GM21526 (cell line): ENCODE data around the gene FAM117B.
"Not testable (repeated sequence)": the region's sequence is repeated elsewhere in the genome, so short reads cannot be mapped to it uniquely, and the experiment has no call there.

ENCODE experiments used
- ATAC-seq: cut with Tn5 transposase; IDR thresholded peaks from one replicate; pipeline ENCODE4 v1.9.1; 2021; ENCODE audit warnings: moderate library complexity; ENCODE audit not compliant: unreplicated experiment, low FRiP score

FAM117B gene

GRCh38 chr2:202693503-202693902 is 58.7 kb downstream of the FAM117B start:
- no peak for ATAC-seq

GRCh38 chr2:202695166-202695565 is 60.4 kb downstream of the FAM117B start:
- ATAC-seq: no peak

DNA sequence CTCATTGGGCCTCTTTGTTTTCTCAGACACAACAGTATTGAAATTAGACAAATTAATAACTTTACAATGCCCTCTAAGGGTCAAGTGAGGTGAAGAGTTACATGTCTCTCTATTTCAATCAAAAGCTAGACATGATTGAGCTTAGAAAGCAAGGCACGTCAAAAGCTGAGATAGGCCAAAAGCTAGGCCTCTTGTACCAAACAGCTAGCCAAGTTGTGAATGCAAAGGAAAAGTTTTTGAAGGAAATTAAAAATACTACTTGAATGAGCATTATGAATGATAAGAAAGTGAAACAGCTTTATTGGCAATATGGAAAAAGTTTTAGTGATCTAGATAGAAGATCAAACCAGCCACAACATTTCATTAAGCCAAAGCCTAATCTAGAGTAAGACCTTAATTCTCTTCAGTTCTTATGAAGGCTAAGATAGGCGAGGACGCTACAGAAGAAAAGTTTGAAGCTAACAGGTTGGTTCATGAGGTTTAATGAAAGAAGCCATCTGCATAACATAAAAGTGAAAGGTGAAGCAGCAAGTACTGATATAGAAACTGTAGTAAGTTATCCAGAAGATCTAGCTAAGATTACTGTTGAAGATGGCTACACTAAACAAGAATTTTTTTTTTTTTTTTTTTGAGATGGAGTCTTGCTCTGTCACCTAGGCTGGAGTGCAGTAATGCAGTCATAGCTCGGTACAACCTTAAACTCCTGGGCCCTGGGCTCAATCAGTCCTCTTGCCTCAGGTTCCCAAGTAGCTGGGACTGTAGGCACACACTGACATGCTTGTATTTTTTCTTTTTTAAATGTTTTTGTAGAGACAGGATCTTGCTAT is 65.5 kb downstream of the FAM117B start:
- no peak for ATAC-seq

DNA sequence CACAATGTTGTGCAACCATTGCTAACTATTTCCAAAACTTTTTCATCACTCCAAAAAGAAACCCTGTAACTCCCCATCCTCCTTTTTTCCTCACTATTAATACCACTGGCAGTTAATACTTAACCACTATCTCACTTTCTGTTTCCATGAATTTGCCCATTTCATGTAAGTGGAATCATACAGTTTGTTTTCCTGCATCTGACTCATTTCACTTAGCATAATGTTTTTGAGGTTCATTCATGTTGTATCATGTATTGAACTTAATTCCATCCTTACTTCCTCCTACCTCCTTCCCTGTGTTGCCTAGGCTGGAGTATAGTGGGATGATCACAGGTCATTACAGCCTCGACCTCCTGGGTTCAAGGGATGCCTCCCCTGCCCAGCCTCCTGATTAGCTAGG is 68.3 kb downstream of the FAM117B start:
- no peak for ATAC-seq

DNA sequence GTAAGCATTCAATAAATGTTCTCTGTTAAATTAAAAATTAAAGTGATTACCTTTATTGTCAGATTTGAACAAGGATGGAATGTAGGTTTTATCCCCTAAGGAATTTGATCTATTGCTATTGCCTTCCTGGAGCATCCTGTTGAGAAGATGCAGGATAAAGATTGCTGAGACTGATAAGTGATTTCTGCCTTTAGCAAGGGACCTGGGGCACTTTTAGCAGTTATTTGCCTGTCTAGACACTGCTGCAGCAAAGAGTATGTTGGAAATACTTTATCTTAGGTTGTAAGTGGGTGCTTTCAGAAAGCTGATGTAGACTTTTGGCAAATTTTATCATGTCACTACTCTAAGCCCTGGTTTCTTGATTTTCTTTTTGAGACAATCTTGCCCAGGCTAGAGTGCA is 69.5 kb downstream of the FAM117B start:
- ATAC-seq: no peak

DNA sequence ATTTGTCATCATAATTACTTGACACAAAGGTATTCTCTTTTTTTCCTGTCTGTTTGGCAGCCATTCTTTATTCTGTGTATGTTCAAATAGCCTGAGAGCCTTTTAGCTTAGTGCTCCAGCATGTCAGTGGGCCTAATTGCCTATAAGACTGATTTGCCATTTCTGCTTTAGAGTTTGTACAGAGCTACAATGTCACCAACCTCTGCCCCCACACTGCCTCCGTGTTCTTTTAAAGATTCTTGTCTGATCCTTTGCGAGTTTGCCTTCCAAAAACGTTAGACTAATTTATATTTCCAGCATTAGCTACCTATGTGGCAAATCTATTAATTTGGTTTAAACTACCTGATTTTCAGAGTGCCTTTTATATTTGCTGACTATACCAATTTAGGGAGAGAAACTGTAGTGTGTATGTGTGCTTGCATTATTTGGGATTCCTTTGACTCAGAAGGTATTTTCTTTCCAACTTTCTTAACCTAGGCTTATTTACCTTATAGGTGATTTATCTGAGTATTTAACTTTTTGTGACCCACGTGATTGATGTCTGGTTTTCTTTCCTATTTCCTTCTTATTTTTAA is 70.8 kb downstream of the FAM117B start:
- ATAC-seq: no peak

DNA sequence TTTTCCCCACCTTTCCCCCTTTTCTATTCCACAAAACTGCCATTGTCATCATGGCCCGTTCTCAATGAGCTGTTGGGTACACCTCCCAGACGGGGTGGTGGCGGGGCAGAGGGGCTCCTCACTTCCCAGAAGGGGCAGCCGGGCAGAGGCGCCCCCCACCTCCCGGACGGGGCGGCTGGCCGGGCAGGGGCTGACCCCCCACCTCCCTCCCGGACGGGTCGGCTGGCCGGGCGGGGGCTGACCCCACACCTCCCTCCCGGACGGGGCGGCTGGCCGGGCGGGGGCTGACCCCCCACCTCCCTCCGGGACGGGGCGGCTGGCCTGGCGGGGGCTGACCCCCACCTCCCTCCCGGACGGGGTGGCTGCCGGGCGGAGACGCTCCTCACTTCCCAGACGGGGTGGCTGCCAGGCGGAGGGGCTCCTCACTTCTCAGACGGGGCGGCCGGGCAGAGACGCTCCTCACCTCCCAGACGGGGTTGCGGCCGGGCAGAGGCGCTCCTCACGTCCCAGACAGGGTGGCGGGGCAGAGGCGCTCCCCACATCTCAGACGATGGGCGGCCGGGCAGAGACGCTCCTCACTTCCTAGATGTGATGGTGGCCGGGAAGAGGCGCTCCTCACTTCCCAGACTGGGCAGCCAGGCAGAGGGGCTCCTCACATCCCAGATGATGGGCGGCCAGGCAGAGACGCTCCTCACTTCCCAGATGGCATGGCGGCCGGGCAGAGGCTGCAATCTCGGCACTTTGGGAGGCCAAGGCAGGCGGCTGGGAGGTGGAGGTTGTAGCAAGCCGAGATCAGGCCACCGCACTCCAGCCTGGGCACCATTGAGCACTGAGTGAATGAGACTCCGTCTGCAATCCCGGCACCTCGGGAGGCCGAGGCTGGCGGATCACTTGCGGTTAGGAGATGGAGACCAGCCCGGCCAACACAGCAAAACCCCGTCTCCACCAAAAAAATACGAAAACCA is 80.5 kb downstream of the FAM117B start:
- ATAC-seq: not testable (repeated sequence)

DNA sequence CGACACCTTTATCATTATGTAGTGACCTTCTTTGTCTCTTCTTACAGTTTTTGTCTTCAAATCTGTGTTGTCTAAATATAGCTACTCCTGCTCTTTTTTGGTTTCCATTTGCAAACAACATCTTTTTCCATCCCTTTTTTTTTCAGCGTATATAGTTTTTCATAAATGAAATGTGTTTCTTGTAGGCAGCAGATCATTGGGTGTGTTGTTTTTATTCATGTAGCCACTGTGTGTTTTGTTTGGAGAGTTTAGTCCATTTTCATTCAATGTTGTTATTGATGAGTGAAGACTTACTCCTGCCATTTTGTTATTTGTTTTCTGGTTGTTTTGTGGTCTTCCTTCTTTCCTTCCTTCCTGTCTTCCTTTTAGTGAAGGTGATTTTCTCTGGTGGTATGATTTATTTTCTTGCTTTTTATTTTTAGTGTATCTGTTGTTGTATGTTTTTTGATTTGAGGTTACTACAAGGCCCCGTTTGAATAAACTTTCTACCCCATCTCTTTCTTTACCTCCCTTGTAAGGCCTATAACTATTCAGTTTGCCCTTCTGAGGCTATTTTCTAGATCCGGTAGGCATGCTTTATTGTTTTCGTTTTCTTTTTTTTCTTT is 81.4 kb downstream of the FAM117B start:
- ATAC-seq: no peak

DNA sequence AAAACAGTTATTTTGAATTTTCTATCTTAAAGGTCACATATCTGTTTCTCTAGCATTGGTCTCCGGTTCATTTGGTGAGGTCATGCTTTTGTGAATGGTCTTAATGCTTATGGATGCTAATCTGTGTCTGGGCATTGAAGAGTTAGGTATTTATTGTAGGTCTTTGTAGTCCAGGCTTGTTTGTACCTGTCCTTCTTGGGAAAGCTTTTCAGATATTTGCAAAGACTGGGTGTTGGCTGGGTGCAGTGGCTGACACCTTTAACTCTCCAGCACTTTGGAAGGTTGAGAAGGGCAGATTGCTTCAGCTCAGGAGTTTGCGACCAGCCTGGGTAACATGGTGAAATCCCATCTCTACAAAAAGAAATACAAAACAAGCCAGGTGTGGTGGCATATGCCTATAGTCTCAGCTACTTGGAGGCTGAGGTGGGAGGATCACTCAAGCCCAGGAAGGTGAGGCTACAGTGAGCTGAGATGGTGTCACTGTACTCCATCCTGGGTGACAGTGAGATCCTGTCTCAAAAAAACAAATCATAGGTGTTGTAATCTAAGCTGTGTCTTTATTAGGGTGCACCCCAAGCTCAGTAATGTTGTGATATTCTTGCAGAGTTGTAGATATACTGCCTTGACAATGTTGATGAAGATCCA is 82.3 kb downstream of the FAM117B start:
- no peak for ATAC-seq

DNA sequence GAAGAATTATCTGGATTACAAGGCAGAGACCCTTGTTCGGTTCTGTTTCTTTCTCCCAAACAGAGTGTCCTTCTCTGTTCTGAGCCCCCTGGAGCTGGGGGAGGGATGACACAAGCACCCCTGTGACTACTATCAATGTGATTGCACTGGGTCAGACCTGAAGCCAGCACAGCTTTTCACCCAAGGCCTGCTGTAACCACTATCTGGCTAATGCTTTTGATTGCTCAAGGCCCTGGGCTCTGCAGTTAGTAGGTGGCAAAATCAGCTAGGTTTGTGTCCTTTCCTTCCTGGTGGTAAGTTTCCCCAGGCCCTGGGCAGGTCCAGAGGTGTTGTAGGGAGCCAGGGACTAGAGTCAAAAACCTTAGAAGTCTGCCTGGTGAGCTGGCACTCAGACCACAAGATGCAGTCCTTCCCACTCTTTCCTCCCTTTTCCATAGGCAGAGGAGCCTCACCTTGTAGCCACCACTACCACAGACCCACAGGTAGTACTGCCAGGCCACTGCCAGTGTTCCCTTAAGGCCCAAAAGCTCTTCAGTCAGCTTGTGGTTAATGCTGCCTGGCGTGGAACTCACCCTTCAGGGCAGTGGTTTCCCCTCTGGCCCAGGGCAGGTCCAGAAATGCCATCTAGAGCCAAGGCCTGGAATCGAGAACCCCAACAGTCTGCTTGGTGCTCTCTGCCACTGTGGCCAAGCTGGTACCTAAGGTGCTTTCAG is 83.0 kb downstream of the FAM117B start:
- no peak for ATAC-seq

DNA sequence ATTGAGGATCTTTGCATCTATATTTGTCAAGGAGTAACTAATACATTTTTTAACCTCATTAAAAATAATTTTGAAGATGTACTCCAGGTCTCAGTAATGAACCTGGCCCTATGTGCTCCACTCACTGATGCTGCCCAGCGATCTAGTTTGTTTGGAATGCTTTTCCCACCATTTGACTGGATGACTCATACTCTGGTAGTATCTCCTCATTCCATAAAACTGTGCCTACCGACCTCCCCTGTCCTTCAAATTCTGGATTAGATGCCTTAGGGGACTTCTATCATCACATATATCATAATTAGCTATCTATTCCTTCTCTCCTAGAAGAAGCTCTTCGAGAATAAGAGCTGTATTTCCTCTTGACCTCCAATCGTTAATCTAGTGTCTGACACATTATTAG is 83.8 kb downstream of the FAM117B start:
- no peak for ATAC-seq

GRCh38 chr2:202720226-202720625 is 85.5 kb downstream of the FAM117B start:
- no peak for ATAC-seq

- no peak for ATAC-seq
Measured at GRCh38 chr2:202721621-202722020, 86.9 kb downstream of the FAM117B start.

DNA sequence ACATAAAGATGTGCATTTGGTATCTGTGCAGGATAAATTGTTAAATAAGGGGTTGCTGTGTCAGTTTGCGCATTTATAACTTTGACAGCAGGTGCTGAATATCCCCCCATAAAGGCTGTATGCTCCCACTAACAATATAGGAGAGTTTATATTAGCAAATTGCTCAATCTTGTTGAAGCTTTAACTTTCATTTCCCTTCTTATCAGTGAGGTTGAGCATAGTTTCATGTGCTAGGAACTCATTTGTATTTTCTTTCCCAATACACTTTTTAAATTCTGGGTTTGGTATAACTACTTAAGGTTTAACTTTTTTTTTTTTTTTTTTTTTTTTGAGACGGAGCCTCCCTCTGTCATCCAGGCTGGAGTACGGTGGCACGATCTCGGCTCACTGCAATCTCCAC is 89.0 kb downstream of the FAM117B start:
- ATAC-seq: no peak

DNA sequence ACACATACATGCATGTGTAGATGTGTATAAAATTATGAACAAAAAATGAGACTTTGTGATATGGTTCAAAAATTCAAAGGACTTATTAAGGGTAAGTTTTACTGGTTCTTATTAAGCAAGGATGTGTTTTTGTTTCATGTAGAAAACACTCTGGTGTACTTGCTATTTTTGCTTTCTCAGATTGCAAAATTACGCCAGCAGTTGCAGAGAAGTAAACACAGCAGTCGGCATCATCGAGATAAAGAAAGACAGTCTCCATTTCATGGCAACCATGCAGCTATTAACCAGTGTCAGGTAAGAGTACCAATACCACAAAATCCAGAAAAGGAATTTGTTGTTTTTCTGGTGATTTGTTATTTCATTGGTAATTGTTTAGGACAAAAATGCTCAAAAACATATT is 91.3 kb downstream of the FAM117B start:
- ATAC-seq: no peak

DNA sequence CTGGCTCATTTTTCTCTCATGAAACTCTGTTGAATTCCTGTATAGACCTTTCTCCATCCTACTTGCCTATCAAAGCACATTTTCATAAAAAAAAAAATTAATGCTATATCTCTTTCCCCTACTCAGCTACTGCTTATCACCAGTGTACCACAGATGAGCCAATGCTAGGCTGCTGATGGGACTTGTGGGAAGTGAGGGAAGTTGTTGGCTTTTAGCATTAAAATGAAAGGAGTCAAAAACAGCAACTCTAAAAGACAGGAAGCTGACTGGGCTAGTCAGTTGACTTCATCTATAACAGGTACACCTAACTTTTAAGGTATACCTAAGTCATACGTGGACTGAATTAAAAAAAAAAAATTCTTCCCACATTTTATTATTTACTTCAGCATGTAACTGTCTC is 102.1 kb downstream of the FAM117B start:
- no peak for ATAC-seq

DNA sequence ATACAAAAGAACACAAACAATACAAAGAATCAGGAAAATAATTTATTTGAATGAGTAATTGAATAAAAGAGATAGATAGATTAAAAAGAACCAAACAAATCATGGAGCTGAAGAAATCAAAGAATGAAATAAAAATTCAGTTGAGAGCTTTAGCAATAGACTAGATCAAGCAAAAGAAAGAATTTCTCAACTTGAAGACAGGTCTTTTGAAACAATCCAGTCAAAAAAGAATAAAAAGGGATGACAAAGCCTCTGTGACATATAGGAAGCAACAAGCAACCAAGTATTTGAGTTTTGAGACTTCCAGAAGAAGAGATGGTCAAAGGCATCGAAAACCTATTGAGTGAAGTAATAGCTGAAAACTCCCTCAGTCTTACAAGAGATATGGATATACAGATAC is 108.8 kb downstream of the FAM117B start:
- no peak for ATAC-seq

DNA sequence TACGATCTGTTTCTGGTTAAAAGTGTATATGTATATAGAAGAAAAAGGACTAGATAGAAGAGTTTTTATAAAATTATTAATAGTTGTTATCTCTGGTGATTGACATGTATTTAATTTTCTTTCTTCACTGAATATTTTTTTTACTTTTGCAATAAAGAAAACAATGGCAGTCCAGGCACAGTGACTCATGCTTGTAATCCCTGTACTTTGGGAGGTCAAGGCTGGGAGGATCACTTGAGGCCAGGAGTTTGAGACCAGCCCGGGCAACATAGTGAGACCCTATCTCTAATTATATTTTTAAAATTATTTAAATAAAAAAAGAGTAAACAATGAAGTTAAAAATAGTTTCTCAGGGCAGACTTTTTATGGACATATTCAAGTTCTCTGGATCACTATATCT is 114.7 kb downstream of the FAM117B start:
- ATAC-seq: no peak

- no peak for ATAC-seq
Measured at GRCh38 chr2:202750763-202751427, 116.1 kb downstream of the FAM117B start.
